GM19239 (cell line): Measurements from ENCODE around the gene DGCR8.

Experiments
- DNase-seq: peaks from one replicate; pipeline ENCODE4 v3.0.0; 2011; ENCODE audit warnings: low spot score; ENCODE audit not compliant: insufficient read length
- FAIRE-seq: peaks from 2 replicates; lab custom pipeline; 2011; peaks lifted over from hg19 to GRCh38; lab: Jason Lieb, UNC

Gene DGCR8

DNA sequence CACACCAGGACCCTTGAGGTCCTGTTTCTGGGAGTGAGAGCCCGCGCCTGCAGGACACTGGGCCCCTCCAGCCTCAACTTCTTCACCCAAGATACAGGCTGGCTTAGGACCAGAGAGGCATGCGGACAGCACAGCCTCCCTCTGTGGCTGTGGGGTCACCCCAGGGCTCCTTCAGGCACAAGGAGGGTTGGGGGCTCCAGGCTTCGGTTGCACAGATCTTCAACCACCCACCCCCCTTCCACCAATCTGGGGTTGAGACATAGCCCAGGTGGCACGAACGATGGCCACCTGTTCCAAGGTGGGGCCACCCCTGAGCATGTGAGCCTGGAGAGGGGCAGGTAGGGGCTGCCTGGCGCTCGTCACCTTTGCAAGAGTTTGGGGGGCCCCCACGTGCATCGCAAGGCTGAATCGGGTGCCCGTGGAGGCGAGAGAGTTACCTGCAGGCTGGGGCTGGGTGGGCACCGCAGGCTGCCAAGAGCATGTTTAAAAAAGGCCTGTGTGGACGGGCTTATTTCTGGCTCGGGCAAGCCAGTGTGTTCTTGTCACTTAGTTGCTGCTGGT is 52.7 kb downstream of the DGCR8 start:
- FAIRE-seq (no peak), DNase-seq (no peak)

DNA sequence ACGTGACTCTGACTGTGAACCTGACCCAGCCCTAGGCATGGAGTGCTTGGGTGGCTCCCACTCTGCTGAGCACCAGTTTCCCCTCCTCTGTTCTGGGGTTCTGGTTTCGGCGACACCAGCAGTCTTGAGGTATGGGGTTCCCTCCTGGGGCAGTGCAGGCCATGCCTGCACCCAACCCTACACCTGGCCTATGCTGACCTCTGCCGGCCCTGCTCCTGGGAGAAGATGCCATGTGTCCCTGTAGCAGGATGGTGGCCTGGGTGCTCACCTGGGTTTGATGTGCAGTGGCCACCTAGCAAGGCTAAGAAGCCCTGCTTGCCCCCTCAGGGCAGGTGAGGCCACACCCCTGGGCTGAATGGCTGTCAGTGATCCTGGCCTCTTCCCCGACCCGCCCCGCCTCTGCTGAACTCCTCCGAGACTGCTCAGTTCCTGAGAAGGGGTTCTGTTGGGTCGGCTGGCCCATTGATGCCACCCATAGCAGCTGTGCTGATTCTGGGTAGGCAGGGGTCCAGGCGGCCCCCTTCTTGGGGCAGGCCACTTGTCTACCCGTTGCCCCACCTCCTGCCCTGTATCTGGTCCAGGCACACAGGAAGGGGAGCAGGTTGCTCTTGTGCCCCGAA is 54.0 kb downstream of the DGCR8 start:
- FAIRE-seq (no peak), DNase-seq (no peak)

- FAIRE-seq (no peak), DNase-seq (no peak)
Observed at GRCh38 chr22:20135265-20135664, 55.2 kb downstream of the DGCR8 start.

GRCh38 chr22:20135806-20136602 is 56.0 kb downstream of the DGCR8 start:
- DNase-seq = no peak
- no peak for FAIRE-seq

GRCh38 chr22:20136603-20136873 is 56.5 kb downstream of the DGCR8 start:
- DNase-seq (no peak), FAIRE-seq (no peak)

DNA sequence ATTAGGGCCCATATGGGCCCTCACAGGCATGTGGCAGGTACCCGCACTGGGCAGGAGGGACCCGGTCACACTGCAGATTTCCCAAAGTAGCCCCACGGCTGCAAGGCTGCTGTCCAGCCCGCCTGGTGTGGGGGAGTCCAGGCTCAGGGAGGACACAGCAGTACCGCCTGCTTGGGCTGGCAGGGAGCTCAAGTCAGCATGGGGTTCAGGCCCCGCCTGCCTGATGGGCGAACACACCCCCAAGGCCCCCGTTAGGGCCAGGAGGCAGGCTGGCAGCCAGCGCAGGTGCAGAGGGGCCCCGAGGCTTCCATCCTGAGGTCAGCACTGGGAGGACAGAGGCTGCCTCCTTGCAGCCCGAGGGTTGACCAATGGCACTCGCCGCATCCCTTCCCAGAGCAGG is 57.1 kb downstream of the DGCR8 start:
- FAIRE-seq = no peak
- DNase-seq = no peak

- FAIRE-seq = no peak
Observed at GRCh38 chr22:20137671-20138416, 57.8 kb downstream of the DGCR8 start.

DNA sequence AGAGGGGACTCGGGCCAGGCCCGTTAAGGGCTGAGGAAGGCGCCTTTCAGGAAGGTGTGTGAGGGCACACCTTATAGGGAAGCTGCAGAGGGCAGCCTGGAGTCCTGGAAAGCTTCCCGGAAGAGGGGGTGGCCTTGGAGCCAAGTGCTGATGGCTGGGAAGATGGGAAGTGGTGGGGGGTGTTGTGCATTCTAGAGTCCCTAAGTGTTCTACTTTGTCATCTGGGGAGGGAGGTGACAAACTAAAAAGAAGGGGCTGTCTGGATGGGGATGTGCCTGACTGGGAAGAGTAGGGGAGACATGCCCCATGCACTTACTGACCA is 58.3 kb downstream of the DGCR8 start:
- DNase-seq (no peak), FAIRE-seq (no peak)

More at GRCh38 chr22:20137671-20138416, 57.8 kb downstream of the DGCR8 start:
- no peak for DNase-seq

DNA sequence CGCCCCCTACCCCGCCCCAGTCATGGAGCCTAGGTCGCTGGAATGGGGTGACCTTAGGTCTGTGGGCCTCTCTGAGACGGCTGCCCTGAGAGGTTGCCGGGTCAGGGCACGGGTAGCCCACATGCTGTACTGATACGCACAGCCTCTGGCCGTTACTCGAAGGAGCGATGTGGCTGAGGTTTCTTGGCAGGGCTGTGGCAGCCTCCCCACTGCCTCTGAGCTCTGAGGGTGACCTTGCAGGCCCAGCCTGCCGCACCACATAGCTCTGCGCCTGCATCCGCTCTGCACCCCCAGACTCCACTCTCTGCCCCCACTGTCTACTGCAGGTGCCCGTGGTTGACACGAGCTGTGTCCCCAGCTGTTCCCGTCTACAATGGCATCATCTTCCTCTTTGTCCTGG is 58.8 kb downstream of the DGCR8 start:
- no peak for DNase-seq
- FAIRE-seq = no peak

- no peak for DNase-seq
- FAIRE-seq = no peak
Observed at GRCh38 chr22:20139391-20140106, 59.5 kb downstream of the DGCR8 start.

DNA sequence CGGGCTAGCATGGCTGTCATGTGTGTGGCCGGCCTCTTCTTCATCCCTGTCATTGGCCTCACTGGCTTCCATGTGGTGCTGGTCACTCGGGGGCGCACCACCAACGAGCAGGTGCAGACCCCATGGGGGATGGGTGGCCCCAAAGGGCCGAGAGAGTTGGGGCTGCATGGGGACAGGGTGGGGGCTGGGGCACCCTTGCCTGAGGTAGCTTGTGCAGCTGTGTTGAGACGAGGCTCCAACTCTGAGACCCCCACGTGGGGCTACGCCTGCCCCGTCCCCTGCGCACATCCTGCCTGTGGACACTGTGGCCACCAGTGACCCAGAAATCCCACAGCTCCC is 60.0 kb downstream of the DGCR8 start:
- DNase-seq = no peak
- no peak for FAIRE-seq

GRCh38 chr22:20140521-20140964 is 60.5 kb downstream of the DGCR8 start:
- no peak for DNase-seq
- FAIRE-seq = no peak

- DNase-seq (no peak), FAIRE-seq (no peak)
Observed at GRCh38 chr22:20141186-20142077, 61.4 kb downstream of the DGCR8 start.

DNA sequence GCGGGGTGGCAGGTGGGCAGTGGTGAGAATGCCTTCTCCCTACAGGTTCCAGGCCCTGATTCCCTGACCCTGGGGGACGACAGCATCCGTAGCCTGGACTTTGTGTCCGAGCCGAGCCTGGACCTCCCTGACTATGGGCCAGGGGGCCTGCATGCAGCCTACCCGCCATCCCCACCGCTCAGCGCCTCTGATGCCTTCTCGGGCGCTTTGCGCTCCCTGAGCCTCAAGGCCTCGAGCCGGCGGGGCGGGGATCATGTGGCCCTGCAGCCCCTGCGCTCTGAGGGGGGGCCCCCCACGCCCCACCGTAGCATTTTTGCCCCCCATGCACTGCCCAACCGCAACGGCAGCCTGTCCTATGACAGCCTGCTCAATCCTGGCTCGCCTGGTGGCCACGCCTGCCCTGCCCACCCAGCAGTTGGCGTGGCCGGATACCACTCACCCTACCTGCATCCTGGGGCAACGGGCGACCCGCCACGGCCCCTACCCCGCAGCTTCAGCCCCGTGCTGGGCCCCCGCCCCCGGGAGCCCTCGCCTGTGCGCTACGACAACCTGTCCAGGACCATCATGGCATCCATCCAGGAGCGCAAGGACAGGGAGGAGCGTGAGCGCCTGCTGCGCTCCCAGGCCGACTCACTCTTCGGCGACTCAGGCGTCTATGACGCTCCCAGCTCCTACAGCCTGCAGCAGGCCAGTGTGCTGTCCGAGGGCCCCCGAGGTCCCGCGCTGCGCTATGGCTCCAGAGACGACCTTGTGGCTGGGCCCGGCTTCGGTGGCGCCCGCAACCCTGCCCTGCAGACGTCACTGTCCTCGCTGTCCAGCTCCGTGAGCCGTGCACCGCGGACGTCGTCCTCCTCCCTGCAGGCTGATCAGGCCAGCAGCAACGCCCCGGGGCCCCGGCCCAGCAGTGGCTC is 62.9 kb downstream of the DGCR8 start:
- DNase-seq (no peak), FAIRE-seq (no peak)

GRCh38 chr22:20143883-20144665 is 64.0 kb downstream of the DGCR8 start:
- DNase-seq (no peak), FAIRE-seq (no peak)

DNA sequence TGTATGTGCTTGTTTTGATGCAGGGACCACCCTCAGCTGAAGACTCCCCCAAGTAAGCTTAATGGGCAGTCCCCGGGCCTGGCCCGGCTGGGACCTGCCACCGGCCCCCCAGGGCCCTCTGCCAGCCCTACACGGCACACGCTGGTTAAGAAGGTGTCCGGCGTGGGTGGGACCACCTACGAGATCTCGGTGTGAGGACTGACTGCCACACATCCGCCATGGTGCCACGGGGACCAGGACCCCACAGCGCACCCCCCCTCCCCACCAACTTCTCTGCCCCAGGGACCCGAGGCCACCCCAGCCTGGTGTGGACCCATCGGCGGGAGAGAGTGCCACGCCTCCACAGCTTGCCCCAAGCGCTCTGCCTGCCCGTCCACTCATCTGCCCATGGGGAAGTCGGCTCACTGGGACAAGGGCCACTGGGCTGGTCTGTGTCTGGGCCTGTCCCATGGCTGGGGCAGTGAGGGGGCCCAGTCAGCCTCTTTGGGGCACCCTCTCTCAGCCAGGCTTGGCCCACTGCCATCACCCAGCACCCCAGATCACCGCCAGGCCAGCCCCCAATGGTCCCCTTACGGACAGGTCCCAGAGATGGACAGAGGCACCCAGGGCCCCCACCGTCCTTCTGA is 65.3 kb downstream of the DGCR8 start:
- DNase-seq (no peak), FAIRE-seq (no peak)

GRCh38 chr22:20145832-20146223 is 65.8 kb downstream of the DGCR8 start:
- no peak for DNase-seq
- FAIRE-seq = no peak

- FAIRE-seq = no peak
- DNase-seq = no peak
Observed at GRCh38 chr22:20146777-20147176, 66.7 kb downstream of the DGCR8 start.
